Glutamatergic neuron (in vitro differentiated cells): ENCODE data around the gene SIGLEC12. TPM values are rescaled to one million over a fixed set of nuclear protein-coding genes. Genes with fewer than 3 reads are reported as not detected.

Experiments used
- DNase-seq: peaks from one replicate; pipeline ENCODE4 v3.0.0; 2022
- H3K27ac Mint-ChIP-seq: one replicate; pipeline ENCODE4 v1.8.0; 2020; ENCODE audit warnings: mild to moderate bottlenecking, mixed read lengths, inconsistent platforms; ENCODE audit not compliant: unreplicated experiment
- H3K27me3 Mint-ChIP-seq: one replicate; pipeline ENCODE4 v1.8.0; 2020; ENCODE audit warnings: mild to moderate bottlenecking, moderate library complexity, mixed read lengths, inconsistent platforms; ENCODE audit not compliant: unreplicated experiment
- H3K36me3 Mint-ChIP-seq: one replicate; pipeline ENCODE4 v1.8.0; 2020; ENCODE audit warnings: mild to moderate bottlenecking, mixed read lengths, inconsistent platforms; ENCODE audit not compliant: unreplicated experiment
- H3K4me1 Mint-ChIP-seq: one replicate; pipeline ENCODE4 v1.8.0; 2020; ENCODE audit warnings: mild to moderate bottlenecking, low read depth, mixed read lengths, inconsistent platforms; ENCODE audit not compliant: unreplicated experiment
- H3K4me3 Mint-ChIP-seq: one replicate; pipeline ENCODE4 v1.8.0; 2020; ENCODE audit warnings: mild to moderate bottlenecking, mixed read lengths, inconsistent platforms; ENCODE audit not compliant: unreplicated experiment
- H3K9me3 Mint-ChIP-seq: one replicate; pipeline ENCODE4 v1.8.0; 2020; ENCODE audit warnings: mild to moderate bottlenecking, moderate library complexity, mixed read lengths, inconsistent platforms; ENCODE audit not compliant: unreplicated experiment
- total RNA-seq: library from RNA; stranded (reverse); fragmentation: NEBNext Ultra II Directional; extraction: Animal tissue kit (Norgen Biotek cat#: 25700); gene quantifications from one replicate; pipeline ENCODE4 v1.2.1, GENCODE V29; 2021; ENCODE audit not compliant: unreplicated experiment
- TF ChIP-seq, protein P1 (sequence below): fragments of 200-600 bp; sonication (generic); IDR thresholded peaks from one replicate; pipeline ENCODE4 v1.5.0; 2021; ENCODE audit not compliant: partially characterized antibody, unreplicated experiment

SIGLEC12 gene
- total RNA-seq, 1 donor from 2014 or later = not detected

DNA sequence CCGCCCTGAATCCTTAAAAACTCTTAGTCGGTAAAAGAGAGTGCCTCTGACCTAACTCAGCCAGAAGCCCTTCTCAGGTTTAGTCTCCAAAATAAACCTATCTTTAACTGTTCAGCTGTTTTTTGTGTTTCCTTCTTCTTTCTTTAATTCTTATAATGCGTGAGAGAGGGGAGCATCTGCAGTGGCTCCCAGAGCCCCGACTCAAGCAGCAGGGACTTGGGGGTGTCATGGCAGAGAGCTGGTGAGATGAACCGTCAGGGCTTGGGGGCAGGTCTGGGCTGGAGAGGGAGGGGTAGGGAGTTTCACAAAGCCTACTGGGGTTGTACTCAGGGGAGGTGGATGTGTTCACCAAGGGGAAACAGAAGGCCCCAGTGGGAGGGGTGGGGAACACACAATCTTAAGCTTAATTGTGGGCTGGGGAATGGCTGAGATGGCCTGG is 46.6 kb upstream of the SIGLEC12 start:
- no peaks in the 10 kb centered on the region for H3K4me1 Mint-ChIP-seq
- H3K27me3 Mint-ChIP-seq = peaks cover 9% of the 10 kb centered on the region

DNA sequence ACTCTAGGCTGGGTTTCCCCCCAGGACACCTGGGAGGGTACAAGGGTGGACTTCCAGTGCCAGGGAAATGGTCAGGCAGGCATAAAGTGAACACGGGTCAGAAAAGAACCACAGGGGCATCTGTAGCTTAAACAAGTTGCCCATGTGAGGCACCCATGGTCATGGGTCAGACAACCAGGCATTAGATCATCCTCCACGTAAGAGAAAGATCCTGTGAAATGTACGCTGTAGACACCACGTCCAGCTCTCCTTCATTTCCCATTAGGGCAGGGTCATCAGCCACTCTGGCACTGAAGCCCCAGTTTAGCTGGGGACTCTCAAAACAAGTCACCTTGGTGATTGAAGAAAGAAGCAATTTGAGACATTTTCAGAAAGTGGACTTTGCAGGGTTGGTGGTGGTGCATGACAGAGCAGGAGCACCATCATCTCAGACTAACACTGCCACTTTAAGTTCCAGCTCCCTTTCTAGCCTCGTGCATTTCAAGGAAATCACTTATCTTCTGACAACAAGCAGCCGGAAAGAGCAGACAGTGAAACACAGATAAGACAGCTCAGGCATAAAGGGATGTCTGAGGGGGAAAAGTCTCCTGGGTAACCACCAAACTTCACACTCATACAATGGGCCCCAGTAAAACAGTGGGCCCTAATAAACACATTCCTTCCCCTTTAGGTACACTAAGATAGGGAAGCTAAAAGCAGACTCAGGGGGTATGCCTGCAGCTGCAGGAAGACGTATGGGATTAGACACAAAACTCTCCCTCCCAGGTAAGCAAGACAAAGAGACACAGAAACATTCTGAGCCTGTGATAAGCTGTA is 46.0 kb upstream of the SIGLEC12 start:
- Mint-ChIP-seq H3K4me3 (no peak overlapping the region), H3K27ac (no peak overlapping the region), H3K36me3 (peaks cover 5% of the 10 kb centered on the region), H3K4me1 (no peaks in the 10 kb centered on the region), H3K27me3 (peaks cover 8% of the 10 kb centered on the region), H3K9me3 (peaks cover 8% of the 10 kb centered on the region)
- DNase-seq = no peak
- TF ChIP-seq, protein P1, sequence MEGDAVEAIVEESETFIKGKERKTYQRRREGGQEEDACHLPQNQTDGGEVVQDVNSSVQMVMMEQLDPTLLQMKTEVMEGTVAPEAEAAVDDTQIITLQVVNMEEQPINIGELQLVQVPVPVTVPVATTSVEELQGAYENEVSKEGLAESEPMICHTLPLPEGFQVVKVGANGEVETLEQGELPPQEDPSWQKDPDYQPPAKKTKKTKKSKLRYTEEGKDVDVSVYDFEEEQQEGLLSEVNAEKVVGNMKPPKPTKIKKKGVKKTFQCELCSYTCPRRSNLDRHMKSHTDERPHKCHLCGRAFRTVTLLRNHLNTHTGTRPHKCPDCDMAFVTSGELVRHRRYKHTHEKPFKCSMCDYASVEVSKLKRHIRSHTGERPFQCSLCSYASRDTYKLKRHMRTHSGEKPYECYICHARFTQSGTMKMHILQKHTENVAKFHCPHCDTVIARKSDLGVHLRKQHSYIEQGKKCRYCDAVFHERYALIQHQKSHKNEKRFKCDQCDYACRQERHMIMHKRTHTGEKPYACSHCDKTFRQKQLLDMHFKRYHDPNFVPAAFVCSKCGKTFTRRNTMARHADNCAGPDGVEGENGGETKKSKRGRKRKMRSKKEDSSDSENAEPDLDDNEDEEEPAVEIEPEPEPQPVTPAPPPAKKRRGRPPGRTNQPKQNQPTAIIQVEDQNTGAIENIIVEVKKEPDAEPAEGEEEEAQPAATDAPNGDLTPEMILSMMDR = no peak

More for the DNA sequence above, 46.6 kb upstream of the SIGLEC12 start:
- Mint-ChIP-seq H3K36me3 (peaks cover 5% of the 10 kb centered on the region), H3K9me3 (peaks cover 8% of the 10 kb centered on the region), H3K4me3 (no peak overlapping the region), H3K27ac (no peak overlapping the region)
- DNase-seq = no peak
- TF ChIP-seq, protein P1 = no peak

DNA sequence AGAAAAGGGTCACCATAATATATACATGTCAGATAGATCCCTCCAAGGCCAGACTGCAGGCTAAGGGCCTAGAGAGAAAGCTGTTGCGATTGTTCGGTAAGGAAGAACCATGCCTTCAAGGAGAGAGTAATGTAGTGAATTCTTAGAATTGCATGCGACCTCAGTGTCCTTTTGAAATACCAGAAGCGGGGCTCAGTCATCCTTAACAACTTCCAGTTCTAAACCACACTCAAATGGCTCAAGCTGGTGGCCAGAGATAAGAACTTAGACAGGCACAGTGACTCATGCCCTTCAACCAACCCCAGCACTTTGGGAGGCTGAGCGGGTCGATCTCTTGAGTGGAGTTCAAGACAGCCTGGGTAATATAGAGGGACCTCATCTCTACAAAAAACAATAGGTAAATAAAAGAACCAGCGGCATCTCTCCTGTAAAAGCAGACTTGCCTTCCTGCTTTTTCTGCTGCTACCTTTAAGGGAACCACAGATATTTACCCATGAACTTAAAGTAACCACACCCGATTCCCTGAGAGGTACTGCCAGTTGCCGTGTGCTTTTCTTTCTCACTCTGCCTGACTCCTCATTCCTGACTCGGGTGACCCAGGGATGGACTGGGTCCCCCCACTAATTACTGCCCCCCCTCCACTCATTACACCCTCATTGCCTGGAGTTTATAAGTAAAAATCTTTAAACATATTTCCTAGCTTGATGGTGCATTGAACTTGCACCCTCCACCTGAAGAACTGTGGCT is 45.2 kb upstream of the SIGLEC12 start:
- no peak for DNase-seq
- Mint-ChIP-seq H3K4me1 (no peaks in the 10 kb centered on the region), H3K9me3 (peaks cover 7% of the 10 kb centered on the region), H3K27ac (no peak overlapping the region), H3K27me3 (peaks cover 4% of the 10 kb centered on the region), H3K4me3 (no peak overlapping the region), H3K36me3 (peaks cover 5% of the 10 kb centered on the region)
- TF ChIP-seq, protein P1 = no peak

DNA sequence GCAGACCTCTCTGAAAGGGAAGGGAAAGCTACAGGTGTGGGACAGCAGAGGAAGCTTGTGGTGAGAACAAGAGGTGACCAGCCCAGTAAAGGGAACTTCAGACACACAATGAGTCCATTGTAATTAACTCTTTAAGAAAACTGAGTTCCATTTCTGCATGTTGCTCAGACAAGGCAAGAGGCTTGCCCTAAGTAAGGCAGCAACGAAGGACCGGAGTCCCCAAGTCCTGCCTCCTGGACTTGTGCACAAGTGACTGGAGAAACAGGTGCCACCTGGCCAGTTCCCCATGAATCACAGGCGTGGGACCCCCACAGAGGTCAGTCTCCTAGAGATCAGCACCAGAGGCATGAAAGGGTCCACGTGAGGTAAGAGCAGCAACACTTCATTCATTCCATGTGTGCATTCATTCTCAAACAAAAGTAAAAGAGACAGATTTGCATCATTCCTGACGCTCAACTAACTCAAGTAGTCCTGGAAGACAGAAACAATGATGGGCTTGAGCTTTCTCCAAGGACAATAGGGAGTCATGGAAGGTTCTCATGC is 44.6 kb upstream of the SIGLEC12 start:
- Mint-ChIP-seq H3K27ac (no peak overlapping the region), H3K9me3 (peaks cover 5% of the 10 kb centered on the region), H3K4me3 (no peak overlapping the region), H3K4me1 (no peaks in the 10 kb centered on the region), H3K36me3 (peaks cover 5% of the 10 kb centered on the region), H3K27me3 (peaks cover 4% of the 10 kb centered on the region)
- no peak for DNase-seq
- TF ChIP-seq, protein P1 = no peak

DNA sequence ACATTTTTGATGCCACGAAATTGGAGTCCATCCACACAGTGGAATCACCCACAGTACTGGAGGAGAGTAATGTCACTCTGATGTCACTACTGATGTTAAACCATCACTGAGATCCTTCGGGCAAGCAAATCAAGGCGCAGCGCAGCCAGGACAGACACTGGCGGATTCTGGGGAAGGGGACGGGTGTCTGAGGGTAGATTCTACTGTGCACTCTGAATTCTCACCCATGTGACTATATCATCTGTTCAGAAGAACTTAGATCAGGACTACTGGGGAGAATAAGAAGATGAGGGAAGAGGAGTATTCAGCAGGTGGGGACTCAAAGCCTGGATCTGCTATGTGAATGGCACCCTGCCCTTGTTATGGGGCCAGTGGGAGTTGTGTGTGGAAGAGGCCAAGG is 42.4 kb upstream of the SIGLEC12 start:
- Mint-ChIP-seq H3K4me3 (no peak overlapping the region), H3K27ac (no peak overlapping the region), H3K9me3 (peaks cover 5% of the 10 kb centered on the region), H3K4me1 (no peaks in the 10 kb centered on the region), H3K36me3 (peaks cover 5% of the 10 kb centered on the region), H3K27me3 (peaks cover 4% of the 10 kb centered on the region)
- TF ChIP-seq, protein P1 = no peak
- no peak for DNase-seq
